22Rv1 (cell line): ENCODE measurements around the gene KPNB1.

Experiments
- CTCF ChIP-seq: fragments of 450-650 bp; IDR thresholded peaks from 2 replicates; pipeline ENCODE4 v1.5.1; 2017; ENCODE audit warnings: mild to moderate bottlenecking
- ZFX ChIP-seq: fragments of 450-650 bp; IDR thresholded peaks from 2 replicates; pipeline ENCODE4 v1.6.1; 2017; ENCODE audit warnings: antibody characterized with exemption, borderline replicate concordance

DNA sequence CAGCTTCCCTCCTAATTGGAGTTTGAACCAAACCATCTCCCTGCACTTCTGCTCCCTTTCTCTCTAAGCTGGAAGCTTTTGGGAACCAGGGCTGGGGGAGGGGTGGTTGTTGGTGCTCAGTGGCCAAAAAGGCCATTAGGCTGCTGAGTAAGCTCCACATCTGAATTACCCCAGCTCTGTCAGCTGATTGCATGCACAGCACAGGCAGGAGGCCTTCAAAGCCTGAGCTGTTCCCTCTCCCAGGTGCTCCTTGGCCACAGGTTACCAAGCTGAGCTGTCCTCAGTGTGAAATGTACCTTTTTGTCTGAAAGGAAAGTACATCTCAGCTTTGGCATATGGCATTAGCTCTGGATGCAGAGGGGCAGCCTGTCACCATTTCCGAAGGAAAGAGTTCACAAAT is 38.0 kb downstream of the KPNB1 start:
- TF ChIP-seq CTCF (no peak), ZFX (no peak)
